NCI-H2081 treated with DMSO at 0.1 percent for 48 hours (cell line): ENCODE data around the gene FAM120AOS.
A peak's percentile ranks its signal among the peaks of the same experiment; 100 is the strongest.
"Not testable (repeated sequence)": the region's sequence is repeated elsewhere in the genome, so short reads cannot be mapped to it uniquely, and the experiment has no call there.

Experiments used
- DNase-seq: peaks from one replicate; lab custom pipeline; 2025; lab: John Stamatoyannopoulos, UW

The FAM120AOS gene

GRCh38 chr9:93467062-93467416, 13.7 kb upstream of the FAM120AOS start:
- DNase-seq: no peak

GRCh38 chr9:93466416-93467061, 13.2 kb upstream of the FAM120AOS start:
- no peak for DNase-seq

- no peak for DNase-seq
Measured at GRCh38 chr9:93465855-93466254, 12.5 kb upstream of the FAM120AOS start.

GRCh38 chr9:93464876-93465275, 11.5 kb upstream of the FAM120AOS start:
- DNase-seq: no peak

- no peak for DNase-seq
Measured at GRCh38 chr9:93464395-93464794, 11.0 kb upstream of the FAM120AOS start.

GRCh38 chr9:93463638-93464248, 10.4 kb upstream of the FAM120AOS start:
- DNase-seq: no peak

GRCh38 chr9:93461821-93462220, 8.4 kb upstream of the FAM120AOS start:
- no peak for DNase-seq

- DNase-seq: no peak
Measured at GRCh38 chr9:93461414-93461743, 8.0 kb upstream of the FAM120AOS start.

- DNase-seq: no peak
Measured at GRCh38 chr9:93460689-93461413, 7.5 kb upstream of the FAM120AOS start.

- no peak for DNase-seq
Measured at GRCh38 chr9:93459432-93459847, 6.1 kb upstream of the FAM120AOS start.

- DNase-seq: no peak
Measured at GRCh38 chr9:93458712-93459111, 5.3 kb upstream of the FAM120AOS start.

- no peak for DNase-seq
Measured at GRCh38 chr9:93457006-93457405, 3.6 kb upstream of the FAM120AOS start.

GRCh38 chr9:93456504-93456903, 3.1 kb upstream of the FAM120AOS start:
- no peak for DNase-seq

- no peak for DNase-seq
Measured at GRCh38 chr9:93456022-93456421, 2.6 kb upstream of the FAM120AOS start.

GRCh38 chr9:93452710-93453046, 703 bp downstream of the FAM120AOS start:
- no peak for DNase-seq

- no peak for DNase-seq
Measured at GRCh38 chr9:93451849-93452709, 1.3 kb downstream of the FAM120AOS start.

- DNase-seq: peak; percentile 28
Measured at GRCh38 chr9:93450945-93451815, 2.2 kb downstream of the FAM120AOS start, which contains the start of gene FAM120A. Gene FAM120A (plus strand): TSS chr9:93451685. CDS start chr9:93451916, 231 bp downstream.

GRCh38 chr9:93447655-93448054, 5.7 kb downstream of the FAM120AOS start:
- DNase-seq: no peak

- no peak for DNase-seq
Measured at GRCh38 chr9:93446073-93446472, 7.3 kb downstream of the FAM120AOS start.

- DNase-seq: no peak
Measured at GRCh38 chr9:93440896-93441580, 12.3 kb downstream of the FAM120AOS start.

GRCh38 chr9:93439301-93439700, 14.1 kb downstream of the FAM120AOS start:
- DNase-seq: not testable (repeated sequence)
